ENCODE measurements around the gene BRSK2. TPM values are rescaled to one million over a fixed set of nuclear protein-coding genes. Genes with fewer than 3 reads are reported as not detected.

Gene BRSK2
- total RNA-seq, 2 donors from 2014 or later: 67.5 to 113 TPM

- H3K9me3 ChIP-seq: no peaks in the 10 kb centered on the region
- H3K4me3 ChIP-seq: no peak overlapping the region
- DNase-seq (no peak), ATAC-seq (no peak)
- no peaks in the 10 kb centered on the region for H3K27me3 ChIP-seq
- TF ChIP-seq CTCF (IDR thresholded peaks at IDR 0.05): no peak
- TF ChIP-seq POLR2A (IDR thresholded peaks at IDR 0.05): no peak
- peak overlapping the region in 1 of 4 donors; percentile 24 for H3K27ac ChIP-seq
- intact Hi-C loops (cut with DNase I): no loop called here
- WGBS, 2 donors: 62 to 71% methylated on average over 3 of the region's 3 CpGs
- H3K4me1 ChIP-seq: peaks cover 7% of the 10 kb centered on the region
- no peaks in the 10 kb centered on the region for H3K36me3 ChIP-seq (replicated peaks in 1 of 2; ENCODE audit: insufficient read depth in 1 of 2, low read depth in 2 of 2)
These were observed 107.0 kb downstream of the BRSK2 start for GRCh38 chr11:1496761-1497095.

GRCh38 chr11:1497600-1497999 lies 107.9 kb downstream of the BRSK2 start:
- DNase-seq (peak in 1 of 4 donors; percentile 13), ATAC-seq (peak; percentile 11)
- Histone ChIP-seq H3K27me3 (no peaks in the 10 kb centered on the region), H3K4me1 (peaks cover 8% of the 10 kb centered on the region), H3K4me3 (no peak overlapping the region), H3K27ac (peak overlapping the region in 2 of 4 donors; percentile 7 to 24), H3K36me3 (replicated peaks in 1 of 2; ENCODE audit: insufficient read depth in 1 of 2, low read depth in 2 of 2) (no peaks in the 10 kb centered on the region), H3K9me3 (no peaks in the 10 kb centered on the region)
- intact Hi-C loops (cut with DNase I): no loop called here
- no peak for TF ChIP-seq POLR2A (IDR thresholded peaks at IDR 0.05)
- no peak for TF ChIP-seq CTCF (IDR thresholded peaks at IDR 0.05)
- 71 to 73% methylated on average over 5 of the region's 5 CpGs for WGBS, 2 donors

- no peak for DNase-seq
- no peak for ATAC-seq
- TF ChIP-seq CTCF (IDR thresholded peaks at IDR 0.05): no peak
- TF ChIP-seq POLR2A (IDR thresholded peaks at IDR 0.05): no peak
- intact Hi-C loops (cut with DNase I): no loop called here
- peaks cover 15% of the 10 kb centered on the region for H3K4me1 ChIP-seq
- no peak overlapping the region for H3K27ac ChIP-seq
- H3K4me3 ChIP-seq: no peak overlapping the region
- H3K27me3 ChIP-seq: no peaks in the 10 kb centered on the region
- H3K9me3 ChIP-seq: no peaks in the 10 kb centered on the region
- WGBS, 2 donors: 93 to 94% methylated on average over 13 of the region's 13 CpGs
- no peaks in the 10 kb centered on the region for H3K36me3 ChIP-seq (replicated peaks in 1 of 2; ENCODE audit: insufficient read depth in 1 of 2, low read depth in 2 of 2)
These were observed 108.5 kb downstream of the BRSK2 start for GRCh38 chr11:1498262-1498661.

GRCh38 chr11:1499261-1499890 lies 109.6 kb downstream of the BRSK2 start:
- Histone ChIP-seq H3K27me3 (no peaks in the 10 kb centered on the region), H3K4me1 (peaks cover 21% of the 10 kb centered on the region), H3K9me3 (no peaks in the 10 kb centered on the region), H3K4me3 (no peak overlapping the region), H3K27ac (no peak overlapping the region), H3K36me3 (replicated peaks in 1 of 2; ENCODE audit: insufficient read depth in 1 of 2, low read depth in 2 of 2) (no peaks in the 10 kb centered on the region)
- DNase-seq (no peak), ATAC-seq (no peak)
- WGBS, 2 donors: 83 to 87% methylated on average over 20 to 28 of the region's 28 CpGs
- TF ChIP-seq POLR2A (IDR thresholded peaks at IDR 0.05) (no peak), CTCF (IDR thresholded peaks at IDR 0.05) (no peak)
- intact Hi-C loops (cut with DNase I): no loop called here

GRCh38 chr11:1499899-1500298 lies 110.2 kb downstream of the BRSK2 start:
- H3K27me3 ChIP-seq: no peaks in the 10 kb centered on the region
- H3K27ac ChIP-seq: no peak overlapping the region
- WGBS, 2 donors: 97% methylated on average over 14 of the region's 14 CpGs
- H3K9me3 ChIP-seq: no peaks in the 10 kb centered on the region
- no peak overlapping the region for H3K4me3 ChIP-seq
- peaks cover 21% of the 10 kb centered on the region for H3K4me1 ChIP-seq
- intact Hi-C loops (cut with DNase I): no loop called here
- no peak for TF ChIP-seq CTCF (IDR thresholded peaks at IDR 0.05)
- no peak for TF ChIP-seq POLR2A (IDR thresholded peaks at IDR 0.05)
- no peaks in the 10 kb centered on the region for H3K36me3 ChIP-seq (replicated peaks in 1 of 2; ENCODE audit: insufficient read depth in 1 of 2, low read depth in 2 of 2)
- ATAC-seq (no peak), DNase-seq (peak in 1 of 4 donors; percentile 5)
